A549 (cell line): ENCODE measurements around the gene FAM3A.
"Not testable (repeated sequence)": the region's sequence is repeated elsewhere in the genome, so short reads cannot be mapped to it uniquely, and the experiment has no call there.

Source experiments
- CEBPB ChIP-seq, 2 experiments: fragments of >200 bp in 1 of 2; sonication (Bioruptor Twin) in 1 of 2; formaldehyde crosslinking in 1 of 2; IDR thresholded peaks; 2 replicates each; pipeline ENCODE4 v1.6.1; 2012 to 2016
- EHF ChIP-seq: fragments of 250-450 bp; sonication (Bioruptor Pico); IDR thresholded peaks from 2 replicates; pipeline ENCODE4 v1.5.0; 2020; ENCODE audit warnings: mild to moderate bottlenecking
- EP300 ChIP-seq, 2 experiments: fragments of >200 bp; sonication (Bioruptor Twin); formaldehyde crosslinking; IDR thresholded peaks; 2 replicates in 1 of 2; 3 replicates in 1 of 2; pipeline ENCODE4 v1.6.1; 2016 to 2017
- RCOR1 ChIP-seq: fragments of 150-350 bp; IDR thresholded peaks from 2 replicates; pipeline ENCODE4 v1.6.1; 2014; ENCODE audit warnings: antibody characterized with exemption, low read length, low read depth
- REST ChIP-seq: fragments of 200-600 bp; sonication (generic); IDR thresholded peaks from 2 replicates; pipeline ENCODE4 v1.6.1; 2016; ENCODE audit warnings: antibody characterized with exemption, mild to moderate bottlenecking, moderate library complexity
- RNF2 ChIP-seq: fragments of 200-600 bp; sonication (generic); IDR thresholded peaks from 2 replicates; pipeline ENCODE4 v1.6.1; 2016; ENCODE audit warnings: low read depth, mild to moderate bottlenecking, antibody characterized with exemption, moderate library complexity, borderline replicate concordance
- SREBF2 ChIP-seq: fragments of 450-650 bp; IDR thresholded peaks from 2 replicates; pipeline ENCODE4 v1.6.1; 2014; ENCODE audit warnings: mild to moderate bottlenecking, moderate library complexity
- ZNF302 ChIP-seq: fragments of 250-450 bp; sonication (Bioruptor Pico); IDR thresholded peaks from 2 replicates; pipeline ENCODE4 v1.9.0; 2021; ENCODE audit warnings: inconsistent platforms, mild to moderate bottlenecking, moderate library complexity
- TF ChIP-seq, protein P1 (sequence below): fragments of >200 bp; sonication (Bioruptor Twin); formaldehyde crosslinking; IDR thresholded peaks from 3 replicates; pipeline ENCODE4 v1.5.1; 2016
- TF ChIP-seq, protein P2 (sequence below): IDR thresholded peaks from 2 replicates; pipeline ENCODE4 v1.6.1; 2012
- TF ChIP-seq, protein P3 (sequence below): fragments of 450-650 bp; IDR thresholded peaks from 2 replicates; pipeline ENCODE4 v1.6.1; 2014; ENCODE audit warnings: antibody characterized with exemption

GRCh38 chrX:154552112-154552806 is 36.2 kb upstream of the FAM3A start:
- TF ChIP-seq CEBPB (IDR thresholded peaks at IDR 0.05); EHF (CRISPR knock-in tag); ZNF302 (CRISPR knock-in tag); REST; RCOR1; EP300 (IDR thresholded peaks at IDR 0.05); RNF2; SREBF2: not testable (repeated sequence)
- TF ChIP-seq, protein P1, sequence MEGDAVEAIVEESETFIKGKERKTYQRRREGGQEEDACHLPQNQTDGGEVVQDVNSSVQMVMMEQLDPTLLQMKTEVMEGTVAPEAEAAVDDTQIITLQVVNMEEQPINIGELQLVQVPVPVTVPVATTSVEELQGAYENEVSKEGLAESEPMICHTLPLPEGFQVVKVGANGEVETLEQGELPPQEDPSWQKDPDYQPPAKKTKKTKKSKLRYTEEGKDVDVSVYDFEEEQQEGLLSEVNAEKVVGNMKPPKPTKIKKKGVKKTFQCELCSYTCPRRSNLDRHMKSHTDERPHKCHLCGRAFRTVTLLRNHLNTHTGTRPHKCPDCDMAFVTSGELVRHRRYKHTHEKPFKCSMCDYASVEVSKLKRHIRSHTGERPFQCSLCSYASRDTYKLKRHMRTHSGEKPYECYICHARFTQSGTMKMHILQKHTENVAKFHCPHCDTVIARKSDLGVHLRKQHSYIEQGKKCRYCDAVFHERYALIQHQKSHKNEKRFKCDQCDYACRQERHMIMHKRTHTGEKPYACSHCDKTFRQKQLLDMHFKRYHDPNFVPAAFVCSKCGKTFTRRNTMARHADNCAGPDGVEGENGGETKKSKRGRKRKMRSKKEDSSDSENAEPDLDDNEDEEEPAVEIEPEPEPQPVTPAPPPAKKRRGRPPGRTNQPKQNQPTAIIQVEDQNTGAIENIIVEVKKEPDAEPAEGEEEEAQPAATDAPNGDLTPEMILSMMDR = not testable (repeated sequence)
- TF ChIP-seq, protein P2, sequence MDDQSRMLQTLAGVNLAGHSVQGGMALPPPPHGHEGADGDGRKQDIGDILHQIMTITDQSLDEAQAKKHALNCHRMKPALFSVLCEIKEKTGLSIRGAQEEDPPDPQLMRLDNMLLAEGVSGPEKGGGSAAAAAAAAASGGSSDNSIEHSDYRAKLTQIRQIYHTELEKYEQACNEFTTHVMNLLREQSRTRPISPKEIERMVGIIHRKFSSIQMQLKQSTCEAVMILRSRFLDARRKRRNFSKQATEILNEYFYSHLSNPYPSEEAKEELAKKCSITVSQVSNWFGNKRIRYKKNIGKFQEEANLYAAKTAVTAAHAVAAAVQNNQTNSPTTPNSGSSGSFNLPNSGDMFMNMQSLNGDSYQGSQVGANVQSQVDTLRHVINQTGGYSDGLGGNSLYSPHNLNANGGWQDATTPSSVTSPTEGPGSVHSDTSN = not testable (repeated sequence)
- TF ChIP-seq, protein P3, sequence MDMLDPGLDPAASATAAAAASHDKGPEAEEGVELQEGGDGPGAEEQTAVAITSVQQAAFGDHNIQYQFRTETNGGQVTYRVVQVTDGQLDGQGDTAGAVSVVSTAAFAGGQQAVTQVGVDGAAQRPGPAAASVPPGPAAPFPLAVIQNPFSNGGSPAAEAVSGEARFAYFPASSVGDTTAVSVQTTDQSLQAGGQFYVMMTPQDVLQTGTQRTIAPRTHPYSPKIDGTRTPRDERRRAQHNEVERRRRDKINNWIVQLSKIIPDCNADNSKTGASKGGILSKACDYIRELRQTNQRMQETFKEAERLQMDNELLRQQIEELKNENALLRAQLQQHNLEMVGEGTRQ = not testable (repeated sequence)
